Measurements from ENCODE around the gene SLC39A13. TPM values are rescaled to one million over a fixed set of nuclear protein-coding genes. Genes with fewer than 3 reads are reported as not detected.

Gene SLC39A13
- total and polyA plus RNA-seq, 2 of the 4 experiments (the other 2 are of a cell fraction) = 32.4 to 144 TPM

DNA sequence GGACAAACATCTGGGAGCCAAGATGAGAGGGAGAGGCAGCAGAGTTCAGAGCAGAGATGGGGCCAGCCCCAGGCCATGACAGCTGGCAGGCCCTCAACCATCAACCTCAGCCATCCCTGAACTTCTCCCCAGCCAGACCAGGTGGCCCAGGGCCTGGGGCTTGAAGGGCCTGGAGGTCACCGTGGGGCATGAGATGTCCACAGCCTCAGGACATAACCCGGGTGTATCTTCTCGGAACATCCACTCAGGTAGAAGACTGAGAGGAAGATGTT lies 12.4 kb upstream of the SLC39A13 start:
- no peaks in the 10 kb centered on the region for H3K9me3 ChIP-seq (ENCODE audit: control insufficient read depth, insufficient read depth, low read length)
- peaks cover 17% of the 10 kb centered on the region for H3K4me1 ChIP-seq (ENCODE audit: control insufficient read depth, insufficient read depth, low read length)
- intact Hi-C loops (cut with micrococcal nuclease) (no loop called here), in situ Hi-C loops (cut with MboI; ENCODE audit: low sequenced_read_pairs) (no loop called here), dilution Hi-C loops (cut with HindIII; ENCODE audit: low sequenced_read_pairs, unreplicated experiment) (no loop called here)
- no peak overlapping the region for H3K4ac ChIP-seq (ENCODE audit: low read depth, low read length)
- no peak overlapping the region for H3K18ac ChIP-seq (ENCODE audit: low read depth, low read length)
- BruUV-seq (replicated peaks) = no TSS peak
- peaks cover 6% of the 10 kb centered on the region for H3K9me1 ChIP-seq (ENCODE audit: insufficient read depth, low read length)
- no peak overlapping the region for H2AFZ ChIP-seq (replicated peaks; ENCODE audit: low read length, poor library complexity)
- no peak overlapping the region for H3K9ac ChIP-seq (ENCODE audit: low read depth, low read length)
- no peak overlapping the region for H4K5ac ChIP-seq (ENCODE audit: low read depth, low read length)
- H4K8ac ChIP-seq (ENCODE audit: low read depth in 2 of 2, low read length in 2 of 2) = no peak overlapping the region
- ChIA-PET CTCF (no interaction called here), POLR2A (ENCODE audit: unreplicated experiment) (no interaction called here)
- H4K20me1 ChIP-seq (ENCODE audit: insufficient read depth, low read length) = no peaks in the 10 kb centered on the region
- H2BK15ac ChIP-seq (ENCODE audit: low read depth, low read length) = no peak overlapping the region
- H3K23ac ChIP-seq (ENCODE audit: low read depth, low read length) = no peak overlapping the region
- no peak overlapping the region for H2AK5ac ChIP-seq (ENCODE audit: low read depth, low read length)
- no peak overlapping the region for H2BK120ac ChIP-seq (ENCODE audit: low read depth, low read length)
- TF ChIP-seq RCOR1 (IDR thresholded peaks at IDR 0.05; ENCODE audit: insufficient replicate concordance, low read length) = no peak
- TF ChIP-seq RFX5 (IDR thresholded peaks at IDR 0.05; ENCODE audit: low read depth, low read length) = no peak
- no peak for TF ChIP-seq NFE2L2 (IDR thresholded peaks at IDR 0.05; ENCODE audit: low read depth, low read length)
- no peak for TF ChIP-seq RAD21 (IDR thresholded peaks at IDR 0.05; ENCODE audit: low read length)
- no peak for TF ChIP-seq MAFK (IDR thresholded peaks at IDR 0.05; ENCODE audit: low read depth, low read length)
- TF ChIP-seq CEBPB (IDR thresholded peaks at IDR 0.05; ENCODE audit: low read depth, low read length) = no peak
- TF ChIP-seq BHLHE40 (IDR thresholded peaks at IDR 0.05; ENCODE audit: low read depth, low read length) = no peak
- TF ChIP-seq POLR2A (IDR thresholded peaks at IDR 0.05; ENCODE audit: low read depth, low read length) = no peak
- TF ChIP-seq MAZ (IDR thresholded peaks at IDR 0.05; ENCODE audit: borderline replicate concordance, low read depth, low read length) = no peak
- TF ChIP-seq FOS (IDR thresholded peaks at IDR 0.05; ENCODE audit: low read depth, low read length) = no peak
- H3K14ac ChIP-seq (replicated peaks; ENCODE audit: low read depth, low read length) = no peak overlapping the region
- H3K79me1 ChIP-seq (ENCODE audit: low read depth in 1 of 2, low read length in 2 of 2) = no peaks in the 10 kb centered on the region
- no peak overlapping the region for H3K56ac ChIP-seq (ENCODE audit: extremely low read depth, insufficient read depth, low read length)
- H3K36me3 ChIP-seq (ENCODE audit: control insufficient read depth, insufficient read depth, low read length) = no peaks in the 10 kb centered on the region
- H3K27ac ChIP-seq (ENCODE audit: insufficient read depth, low read length) = no peak overlapping the region
- H4K91ac ChIP-seq (ENCODE audit: insufficient read depth, low read depth, low read length) = no peak overlapping the region
- no peak overlapping the region for H3K4me3 ChIP-seq (ENCODE audit: insufficient read depth, low read depth, low read length)
- no peak overlapping the region for H2AK9ac ChIP-seq (replicated peaks; ENCODE audit: low read depth, low read length, poor library complexity)
- no peak for DNase-seq
- no peaks in the 10 kb centered on the region for H3K27me3 ChIP-seq (ENCODE audit: control insufficient read depth, insufficient read depth, low read length)
- ATAC-seq (ENCODE audit: low read depth) = no peak
- no peak overlapping the region for H2BK5ac ChIP-seq (ENCODE audit: low read depth, low read length, poor library complexity, severe bottlenecking)
- H3K4me2 ChIP-seq (ENCODE audit: low read depth, low read length) = no peak overlapping the region
- no CpG with 5 or more reads among the region's 3 CpGs for WGBS, 2 experiments (ENCODE audit: extremely low coverage in 2 of 2, insufficient read length in 1 of 2)
- no peak overlapping the region for H2BK20ac ChIP-seq (ENCODE audit: low read depth, low read length)

All from IMR-90 (cell line).